SIG-M5 (cell line): ENCODE data around the gene SOST.

Experiments
- DNase-seq: peaks from one replicate; lab custom pipeline; 2025; lab: John Stamatoyannopoulos, UW

The SOST gene

GRCh38 chr17:43741636-43742035, 17.0 kb downstream of the SOST start:
- DNase-seq = no peak

- DNase-seq = no peak
These were observed 18.1 kb downstream of the SOST start for GRCh38 chr17:43740541-43740940.

DNA sequence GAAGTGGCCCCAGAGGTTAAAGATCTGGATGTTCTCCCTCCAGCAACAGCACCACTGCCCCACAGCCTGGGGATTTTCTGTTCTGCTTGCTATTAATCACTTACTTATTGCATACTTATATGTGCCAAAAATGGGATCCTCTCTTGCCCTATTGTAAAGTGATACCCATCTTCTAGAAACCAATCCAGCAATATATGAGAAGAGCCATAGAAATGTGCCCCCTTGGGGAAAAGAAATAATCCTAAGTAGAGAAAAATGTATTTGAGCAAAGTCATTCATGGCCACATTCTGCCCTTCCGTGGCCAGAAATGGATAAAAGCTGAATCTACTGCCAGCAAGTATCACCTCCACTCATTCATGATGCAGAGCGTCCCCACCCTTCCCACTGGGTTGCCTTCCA, 20.9 kb downstream of the SOST start:
- no peak for DNase-seq

DNA sequence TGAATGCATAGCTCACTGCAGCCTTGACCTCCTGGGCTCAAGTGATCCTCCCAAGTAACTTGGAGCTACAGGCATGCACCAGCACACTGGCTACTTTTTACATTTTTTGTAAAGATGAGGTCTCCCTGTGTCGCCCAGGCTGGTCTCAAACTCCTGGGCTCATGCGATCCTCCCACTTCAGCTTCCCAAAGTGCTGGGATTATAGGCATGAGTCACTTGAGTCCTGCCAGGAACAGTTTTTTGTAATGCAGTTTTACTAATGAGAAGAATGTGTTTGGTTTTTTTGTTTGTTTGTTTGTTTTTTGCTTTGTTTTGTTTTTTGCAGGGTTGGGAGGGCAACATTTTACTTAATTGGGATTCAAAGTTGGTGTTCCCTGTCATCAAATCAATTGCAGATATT, 22.2 kb downstream of the SOST start:
- DNase-seq = no peak

GRCh38 chr17:43734376-43734775, 24.2 kb downstream of the SOST start:
- no peak for DNase-seq

GRCh38 chr17:43733956-43734355, 24.6 kb downstream of the SOST start:
- no peak for DNase-seq

- DNase-seq = no peak
These were observed 25.6 kb downstream of the SOST start for GRCh38 chr17:43732958-43733357.

DNA sequence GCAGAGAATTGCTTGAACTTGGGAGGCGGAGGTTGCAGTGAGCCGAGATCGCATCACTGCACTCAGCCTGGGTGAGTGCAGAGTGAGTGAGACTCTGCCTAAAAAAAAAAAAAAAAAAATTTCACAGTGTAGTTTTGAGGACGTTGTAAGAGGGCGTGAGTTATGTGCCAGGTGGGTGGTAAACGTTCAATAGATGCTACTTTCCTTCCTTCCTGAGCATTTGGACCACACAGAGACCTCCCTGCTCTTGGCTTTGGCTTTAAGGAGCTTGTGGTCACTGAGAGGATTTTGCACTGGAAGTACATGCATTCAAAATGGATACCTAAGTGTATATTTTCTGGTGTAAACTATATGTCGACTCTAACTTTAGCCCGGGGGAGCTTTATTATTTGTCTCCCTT, 30.5 kb downstream of the SOST start:
- DNase-seq = no peak

DNA sequence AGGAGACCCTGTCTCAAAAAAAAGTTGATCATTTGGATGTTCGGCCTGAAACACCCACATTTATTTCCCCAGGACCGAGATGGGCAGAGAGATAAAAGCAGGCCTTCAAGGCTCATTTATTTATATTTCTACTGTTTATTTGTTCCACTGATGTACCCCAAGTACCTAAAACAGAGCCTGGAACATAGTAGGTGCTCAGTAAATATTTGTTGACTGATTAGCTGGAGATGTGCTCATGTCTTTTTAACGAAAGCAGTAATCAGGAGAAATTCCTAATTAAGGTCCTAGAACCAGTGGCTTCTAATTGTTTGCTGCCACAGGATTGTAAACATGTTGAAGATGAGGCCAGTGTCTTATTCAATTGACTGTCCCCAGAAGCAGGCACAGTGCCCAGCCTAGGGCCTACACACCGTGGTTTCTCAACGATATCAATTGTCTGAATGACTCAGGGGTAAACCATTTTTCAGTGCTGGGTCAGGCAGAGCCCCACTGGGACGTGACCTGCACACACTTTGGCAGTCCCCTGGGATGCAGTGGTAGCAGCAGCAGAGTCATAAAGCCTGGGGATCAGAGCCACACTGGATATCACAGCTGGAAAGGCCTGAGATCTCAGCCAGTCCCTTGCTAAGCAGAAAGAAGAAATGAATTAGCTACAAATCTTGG, 34.8 kb downstream of the SOST start:
- no peak for DNase-seq

GRCh38 chr17:43722870-43723665, 35.5 kb downstream of the SOST start:
- no peak for DNase-seq

DNA sequence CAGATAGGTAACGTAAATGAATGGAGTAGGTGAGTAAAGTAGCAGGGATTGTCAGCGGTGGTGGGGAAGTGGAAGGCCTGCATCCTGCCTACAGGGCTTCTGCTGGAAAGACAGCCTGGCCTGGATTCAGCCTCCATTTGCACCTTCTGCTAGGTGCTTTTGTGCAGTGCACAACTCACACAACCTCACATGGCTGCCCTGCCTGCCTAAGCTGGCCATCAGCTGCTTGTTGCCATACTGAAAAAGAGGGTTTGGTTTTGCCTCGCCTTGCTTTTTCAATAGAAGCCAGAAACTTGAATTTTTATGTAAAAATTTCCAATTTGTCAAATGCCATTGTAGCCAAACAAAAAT, 36.3 kb downstream of the SOST start:
- no peak for DNase-seq

- DNase-seq = no peak
These were observed 36.9 kb downstream of the SOST start for GRCh38 chr17:43721537-43722268.

DNA sequence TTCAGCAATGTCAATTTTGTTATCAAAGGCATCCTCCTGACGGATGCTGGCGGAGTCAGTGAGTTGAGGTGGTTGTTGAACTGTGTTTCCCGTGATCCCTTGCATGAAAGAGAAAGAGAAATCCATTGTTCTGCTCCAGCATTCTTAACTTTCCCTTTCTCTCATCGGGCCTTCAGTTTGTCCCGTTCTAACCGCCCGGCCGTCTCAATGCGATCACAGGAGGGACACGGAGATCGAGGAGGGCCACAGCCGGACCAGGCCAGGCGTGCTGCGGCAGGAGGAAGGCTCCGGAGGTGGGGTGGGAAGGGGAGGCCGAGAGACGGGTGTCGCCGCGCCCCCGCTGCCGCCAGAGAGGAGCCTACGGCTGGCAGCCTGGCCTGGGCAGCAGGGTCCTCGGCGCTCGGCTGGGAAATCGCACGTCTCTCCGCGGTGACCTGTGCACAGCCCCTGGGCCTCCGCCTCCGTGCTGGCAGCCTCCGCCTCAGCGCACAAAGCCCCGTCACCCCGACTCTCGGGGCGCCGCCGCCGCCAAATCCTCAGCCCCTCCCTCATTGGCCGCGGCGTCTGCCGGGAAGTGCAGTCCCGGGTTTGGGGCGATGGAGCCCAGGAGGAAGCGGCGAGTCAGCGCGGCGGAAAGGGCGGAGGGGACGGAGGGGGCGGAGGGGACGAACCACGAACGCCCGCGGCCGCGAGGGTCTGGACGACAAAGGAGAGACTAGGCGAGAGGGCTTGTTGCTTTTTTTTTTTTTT, 38.1 kb downstream of the SOST start:
- DNase-seq = no peak

- peak; percentile 37 for DNase-seq
These were observed 39.0 kb downstream of the SOST start for GRCh38 chr17:43719578-43719977.

- no peak for DNase-seq
These were observed 40.0 kb downstream of the SOST start for GRCh38 chr17:43718544-43718943.

DNA sequence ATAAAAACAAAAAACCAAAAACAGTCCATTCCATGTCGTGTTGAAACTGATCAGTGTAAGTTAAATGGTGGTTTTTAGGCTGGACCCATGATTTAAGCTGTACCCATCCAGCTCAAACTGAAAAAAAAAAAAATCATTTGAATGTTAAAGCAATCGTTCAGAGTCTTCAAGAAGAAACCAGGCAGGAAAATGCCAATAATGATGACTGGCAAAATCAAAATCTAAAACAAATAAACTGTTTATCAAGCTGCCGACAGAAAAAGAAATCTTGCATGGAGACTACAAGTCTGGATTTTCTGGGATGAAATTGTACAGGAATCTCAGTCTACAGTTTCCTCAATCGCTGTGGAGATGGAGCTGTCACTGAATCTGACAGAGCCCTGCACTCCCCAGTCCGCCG, 40.7 kb downstream of the SOST start:
- no peak for DNase-seq

GRCh38 chr17:43714465-43715149, 44.0 kb downstream of the SOST start:
- DNase-seq = no peak

DNA sequence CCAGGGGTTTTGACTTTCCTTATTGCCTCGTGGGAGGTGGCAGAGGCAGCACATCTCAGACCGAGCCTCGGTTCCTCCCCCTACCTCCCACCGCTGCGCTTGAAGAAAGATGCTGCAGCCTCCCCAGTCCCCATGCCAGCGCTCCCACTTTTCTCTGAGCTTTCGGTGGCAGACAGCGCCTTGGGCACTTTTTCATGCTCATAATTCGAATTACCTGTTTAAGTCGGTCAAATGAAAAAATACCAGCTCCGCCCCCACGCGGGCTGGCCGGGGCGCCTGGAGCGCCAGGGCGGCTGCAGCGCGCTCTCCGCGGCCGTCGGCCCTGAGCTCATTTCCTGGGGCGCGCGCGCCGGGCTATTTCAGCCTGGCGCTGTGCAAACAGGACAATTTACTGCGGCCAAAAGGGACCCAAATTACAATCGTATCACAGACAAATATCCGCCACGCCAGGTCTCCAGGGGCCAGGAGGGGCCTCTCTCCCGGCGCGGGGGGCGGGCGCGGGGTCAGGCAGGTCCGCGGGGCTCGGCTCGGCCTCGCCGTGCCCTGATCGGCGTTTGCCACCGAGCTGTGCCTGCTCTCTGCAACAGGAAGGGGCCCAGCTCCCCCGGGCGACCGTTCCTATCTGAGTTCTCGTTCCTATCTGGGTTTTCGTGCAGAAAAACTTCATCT, 45.0 kb downstream of the SOST start:
- DNase-seq = no peak

DNA sequence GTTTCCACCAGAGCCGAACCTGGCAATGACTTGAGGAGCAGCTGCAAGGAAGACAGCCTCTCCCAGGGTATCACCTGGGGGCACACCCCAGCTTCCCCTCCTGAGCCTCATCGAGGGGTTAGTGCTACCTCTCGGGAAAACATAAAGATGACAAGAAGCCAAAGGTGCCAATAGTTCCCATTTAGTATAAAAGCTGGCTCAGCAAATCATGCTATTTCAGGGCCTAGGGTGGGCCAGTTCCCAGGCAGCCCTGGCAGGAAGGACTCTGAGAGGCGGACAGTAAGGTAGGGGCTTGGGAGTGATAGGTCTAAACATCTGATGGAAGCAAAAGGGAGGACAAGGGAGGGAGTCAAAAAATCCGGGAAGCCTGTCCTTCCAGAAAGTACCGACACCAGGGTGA, 46.2 kb downstream of the SOST start:
- no peak for DNase-seq

GRCh38 chr17:43710101-43710500, 48.5 kb downstream of the SOST start:
- no peak for DNase-seq

- no peak for DNase-seq
These were observed 49.4 kb downstream of the SOST start for GRCh38 chr17:43709210-43709609.
